ENCODE measurements around the gene COX8A.

Gene COX8A

GRCh38 chr11:64003807-64004589, 29.6 kb downstream of the COX8A start:
- no peak for FAIRE-seq

DNA sequence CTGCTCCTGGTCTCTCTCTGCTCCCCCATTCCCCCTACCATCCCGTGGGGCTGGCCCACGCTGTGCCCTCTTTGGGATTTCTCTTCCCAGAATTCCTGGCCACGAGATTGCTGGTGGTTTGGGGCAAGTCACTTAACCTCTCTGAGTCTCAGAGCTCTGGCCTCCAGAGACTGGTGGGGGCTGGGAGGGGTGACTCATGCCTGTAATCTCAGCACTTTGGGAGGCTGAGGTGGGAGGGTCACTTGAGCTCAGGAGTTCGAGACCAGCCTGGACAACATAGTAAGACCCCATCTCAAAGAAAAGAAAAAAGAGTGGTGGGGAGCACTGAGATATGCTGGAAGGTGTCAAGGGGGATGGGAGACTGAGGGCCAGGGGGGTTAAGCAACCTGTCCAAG, 30.2 kb downstream of the COX8A start:
- FAIRE-seq, result no peak

DNA sequence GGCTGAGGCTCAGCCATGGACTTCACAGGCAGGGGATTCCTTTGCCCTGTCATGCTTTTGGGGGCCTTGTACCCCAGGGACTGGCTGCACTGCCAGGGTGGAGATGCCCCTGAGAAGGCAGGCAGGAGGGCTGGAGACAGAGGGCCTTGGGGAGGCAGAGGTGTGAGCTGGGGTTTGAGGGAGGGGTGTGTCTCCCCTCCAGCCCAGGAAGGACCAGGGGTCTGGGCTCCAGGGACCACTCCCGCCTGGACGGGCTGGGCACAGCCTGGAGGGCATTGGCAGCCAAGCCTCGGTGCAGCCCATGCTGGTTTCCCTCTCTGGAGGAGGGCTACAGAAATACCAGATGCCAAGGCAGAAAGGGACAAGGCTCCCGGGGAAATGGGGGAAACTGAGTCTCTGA, 31.3 kb downstream of the COX8A start:
- FAIRE-seq, result no peak

- no peak for FAIRE-seq
Observed at GRCh38 chr11:64006398-64006797, 32.0 kb downstream of the COX8A start.

- FAIRE-seq, result no peak
Observed at GRCh38 chr11:64007160-64007628, 32.8 kb downstream of the COX8A start.

DNA sequence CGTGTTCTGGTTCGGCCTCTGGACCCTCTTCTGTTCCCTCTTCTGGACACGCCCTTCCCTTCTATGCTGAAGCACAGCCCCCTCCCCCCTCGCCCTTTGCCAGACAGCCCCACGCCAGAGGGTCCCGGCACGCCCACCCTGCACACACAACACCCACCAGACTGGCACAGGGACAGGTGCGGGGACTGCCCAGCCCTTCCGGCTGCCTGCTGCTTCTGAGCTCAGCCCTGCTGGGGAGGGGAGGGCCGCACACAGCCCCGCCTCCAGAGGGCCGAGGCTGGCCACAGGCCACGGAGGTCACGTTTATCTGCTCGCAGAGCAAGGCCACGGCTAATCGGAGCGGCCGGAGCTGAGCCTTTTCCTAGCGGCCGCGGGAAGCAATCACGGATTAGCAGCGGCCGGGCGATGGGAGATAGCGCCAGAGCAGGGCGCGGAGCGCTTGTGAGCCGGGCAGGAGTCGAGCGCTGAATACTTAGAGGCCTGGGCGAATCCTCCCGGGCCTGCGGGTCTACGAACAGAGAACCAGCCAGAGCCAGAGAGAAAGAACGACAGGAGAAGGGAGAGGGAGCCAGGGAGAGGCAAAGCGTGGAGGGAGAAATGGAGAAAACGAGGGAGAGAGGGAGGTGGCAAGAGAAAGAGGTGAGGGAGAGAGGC, 33.3 kb downstream of the COX8A start:
- no peak for FAIRE-seq

DNA sequence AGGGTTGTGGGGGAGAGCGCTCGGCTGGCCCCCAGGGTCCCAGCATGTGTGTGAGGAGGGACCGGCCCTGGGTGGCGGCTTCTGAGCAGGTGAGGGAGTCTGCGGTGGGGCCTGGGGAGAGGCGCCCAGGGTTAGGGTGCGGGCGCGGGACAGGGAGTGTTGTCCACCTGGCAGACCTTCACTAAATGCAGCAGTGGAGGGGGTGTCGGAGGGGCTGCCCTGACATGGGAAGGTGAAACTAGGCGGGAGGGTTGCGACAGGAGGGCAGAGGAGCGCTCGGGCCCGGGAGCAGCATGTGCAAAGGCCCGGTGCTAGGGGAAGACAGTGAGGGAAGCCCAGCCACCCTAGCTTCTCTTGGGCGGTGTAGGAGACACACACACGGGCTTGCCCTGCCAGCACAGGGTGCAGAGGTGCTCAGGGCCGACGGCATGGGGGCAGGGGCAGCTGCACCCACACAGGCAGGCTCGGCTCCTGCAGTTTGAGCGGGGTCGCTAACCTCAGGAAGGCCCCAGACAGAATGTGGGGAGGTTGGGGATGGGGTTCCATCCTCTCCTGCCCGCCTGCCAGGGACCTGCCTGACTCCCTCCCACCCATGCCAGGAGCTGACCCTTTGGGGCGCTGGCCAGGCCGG, 34.0 kb downstream of the COX8A start:
- no peak for FAIRE-seq

- FAIRE-seq, result no peak
Observed at GRCh38 chr11:64008914-64009633, 34.7 kb downstream of the COX8A start.

GRCh38 chr11:64009710-64010109, 35.3 kb downstream of the COX8A start:
- FAIRE-seq, result no peak

DNA sequence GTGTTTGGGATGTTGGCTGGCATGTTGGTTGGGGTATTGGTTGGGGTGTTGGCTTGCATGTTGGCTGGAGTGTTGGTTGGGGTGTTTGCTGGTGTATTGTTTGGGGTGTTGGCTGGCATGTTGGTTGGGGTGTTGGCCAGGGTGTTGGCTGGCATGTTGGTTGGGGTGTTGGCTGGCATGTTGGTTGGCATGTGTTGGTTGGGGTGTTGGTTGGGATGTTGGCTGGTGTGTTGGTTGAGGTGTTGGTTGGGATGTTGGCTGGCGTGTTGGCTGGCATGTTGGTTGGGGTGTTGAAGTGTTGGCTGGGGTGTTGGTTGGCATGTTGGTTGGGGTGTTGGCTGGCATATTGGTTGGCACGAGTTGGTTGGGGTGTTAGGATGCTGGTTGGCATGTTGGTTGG, 36.4 kb downstream of the COX8A start:
- FAIRE-seq, result no peak

DNA sequence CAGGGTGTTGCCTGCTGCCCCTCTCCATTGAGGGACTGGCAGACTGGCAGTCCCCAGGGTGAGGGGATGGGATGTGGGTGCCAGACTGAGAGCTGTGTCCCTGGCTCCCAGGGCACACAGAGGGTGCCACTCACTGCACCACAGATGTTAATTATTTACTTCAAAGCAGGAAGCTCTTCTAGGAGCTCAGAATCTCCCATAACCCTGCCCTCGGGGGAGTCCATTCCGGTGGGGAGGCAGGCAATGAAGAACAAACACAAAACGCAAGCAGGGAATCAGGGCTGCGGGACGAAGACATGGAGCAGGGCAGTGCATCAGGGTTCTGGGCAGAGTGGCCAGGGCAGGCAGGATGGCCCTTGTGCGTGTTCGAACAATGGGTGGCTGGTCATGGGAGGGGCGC, 37.0 kb downstream of the COX8A start:
- no peak for FAIRE-seq

- no peak for FAIRE-seq
Observed at GRCh38 chr11:64013141-64013896, 38.9 kb downstream of the COX8A start.

DNA sequence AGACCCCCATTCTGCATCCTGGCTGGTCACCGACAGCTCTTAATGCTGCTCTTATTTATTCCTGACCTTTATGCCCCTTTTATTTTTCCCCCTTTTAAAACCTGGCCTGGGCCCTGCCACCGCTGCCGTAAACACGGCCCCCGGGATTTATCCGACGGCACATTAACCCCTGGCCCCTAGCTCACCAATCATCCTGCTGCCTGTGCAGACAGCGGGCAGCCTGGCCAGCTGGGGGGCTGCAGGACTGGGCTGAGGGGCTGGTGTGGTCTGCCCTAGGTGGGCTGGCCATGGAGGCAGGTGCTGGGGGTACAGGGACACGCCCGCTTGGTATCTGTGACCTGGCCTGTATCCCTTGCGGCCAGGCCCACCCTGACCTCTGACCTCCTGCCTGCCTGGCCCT, 39.9 kb downstream of the COX8A start:
- no peak for FAIRE-seq

GRCh38 chr11:64015510-64015909, 41.1 kb downstream of the COX8A start:
- FAIRE-seq, result no peak

DNA sequence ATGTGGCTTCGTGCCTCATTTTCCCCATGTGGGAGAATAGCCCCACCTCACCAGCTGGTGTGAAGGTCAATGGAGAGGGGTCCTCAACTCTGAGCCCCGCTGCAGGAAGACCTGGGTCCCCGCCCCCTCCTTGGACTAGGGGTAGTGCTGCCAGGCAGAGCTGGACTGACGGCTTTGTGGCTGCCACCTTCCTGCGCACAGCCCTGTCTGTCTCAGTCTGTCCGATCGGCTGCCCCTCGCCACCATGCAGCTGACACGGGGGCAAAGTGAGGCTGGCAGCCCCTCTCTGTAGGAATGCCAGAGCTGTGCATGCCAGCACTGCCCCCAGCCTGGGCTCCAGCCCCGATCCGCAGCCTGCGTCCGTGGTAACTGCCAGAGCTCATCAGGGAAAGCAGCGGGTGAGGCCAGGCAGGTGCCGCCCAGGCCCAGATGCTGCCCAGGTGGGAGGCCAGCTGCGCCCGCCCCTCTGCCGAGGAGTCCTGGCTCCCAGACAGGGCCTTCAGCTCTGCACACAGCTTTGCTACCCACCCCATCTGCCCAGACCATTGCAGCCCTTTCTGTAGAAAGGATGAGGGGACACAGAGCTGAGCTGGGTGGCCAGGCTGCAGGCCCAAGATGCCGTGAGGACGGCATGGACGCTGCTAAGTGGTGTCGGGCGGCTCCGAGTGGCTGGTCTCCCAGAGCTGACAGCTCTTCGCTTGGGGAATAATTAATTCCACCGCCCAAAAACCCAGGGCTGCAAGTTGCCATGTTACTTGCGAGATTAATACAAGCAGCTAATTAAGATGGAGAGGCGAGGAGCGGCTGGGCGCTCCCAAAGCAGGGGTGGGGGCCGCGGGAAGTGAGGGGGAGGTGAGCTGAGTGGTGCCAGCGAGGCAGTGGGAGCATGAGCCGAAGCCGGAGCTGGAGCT, 41.8 kb downstream of the COX8A start:
- no peak for FAIRE-seq

DNA sequence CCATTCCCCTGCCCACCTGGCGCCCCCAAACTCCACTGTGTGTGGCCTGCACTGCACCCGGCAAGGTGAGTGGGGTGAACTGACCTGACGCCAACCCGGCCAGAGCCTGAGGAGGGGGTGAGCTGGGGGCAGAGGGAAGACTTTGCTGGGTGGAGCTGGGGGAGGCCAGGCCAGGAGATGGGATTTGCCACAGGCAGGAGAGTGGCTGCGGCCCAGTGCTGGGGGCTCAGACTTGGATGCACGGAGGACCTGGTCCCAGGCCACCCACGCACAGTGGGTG, 43.5 kb downstream of the COX8A start:
- no peak for FAIRE-seq

DNA sequence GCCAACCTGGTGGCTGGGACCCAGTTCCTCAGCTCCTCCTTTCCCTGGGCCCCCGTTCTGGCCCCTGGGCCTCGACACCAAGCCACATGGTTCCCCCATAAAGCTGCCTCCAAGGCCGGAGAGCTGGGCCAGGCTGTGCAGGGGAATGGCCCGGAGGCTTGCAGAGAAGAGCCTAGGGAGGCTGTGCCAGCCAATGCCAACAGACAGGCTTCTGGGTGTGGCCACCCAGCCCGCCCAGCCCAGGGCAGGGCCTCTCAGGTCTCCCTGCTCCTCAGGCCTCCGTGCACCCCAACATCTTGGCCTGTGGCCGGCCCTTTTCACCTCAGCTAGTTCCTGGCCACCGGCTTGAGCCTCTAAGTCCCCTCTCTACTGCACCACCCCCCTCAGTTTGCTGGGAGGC, 43.9 kb downstream of the COX8A start:
- no peak for FAIRE-seq

DNA sequence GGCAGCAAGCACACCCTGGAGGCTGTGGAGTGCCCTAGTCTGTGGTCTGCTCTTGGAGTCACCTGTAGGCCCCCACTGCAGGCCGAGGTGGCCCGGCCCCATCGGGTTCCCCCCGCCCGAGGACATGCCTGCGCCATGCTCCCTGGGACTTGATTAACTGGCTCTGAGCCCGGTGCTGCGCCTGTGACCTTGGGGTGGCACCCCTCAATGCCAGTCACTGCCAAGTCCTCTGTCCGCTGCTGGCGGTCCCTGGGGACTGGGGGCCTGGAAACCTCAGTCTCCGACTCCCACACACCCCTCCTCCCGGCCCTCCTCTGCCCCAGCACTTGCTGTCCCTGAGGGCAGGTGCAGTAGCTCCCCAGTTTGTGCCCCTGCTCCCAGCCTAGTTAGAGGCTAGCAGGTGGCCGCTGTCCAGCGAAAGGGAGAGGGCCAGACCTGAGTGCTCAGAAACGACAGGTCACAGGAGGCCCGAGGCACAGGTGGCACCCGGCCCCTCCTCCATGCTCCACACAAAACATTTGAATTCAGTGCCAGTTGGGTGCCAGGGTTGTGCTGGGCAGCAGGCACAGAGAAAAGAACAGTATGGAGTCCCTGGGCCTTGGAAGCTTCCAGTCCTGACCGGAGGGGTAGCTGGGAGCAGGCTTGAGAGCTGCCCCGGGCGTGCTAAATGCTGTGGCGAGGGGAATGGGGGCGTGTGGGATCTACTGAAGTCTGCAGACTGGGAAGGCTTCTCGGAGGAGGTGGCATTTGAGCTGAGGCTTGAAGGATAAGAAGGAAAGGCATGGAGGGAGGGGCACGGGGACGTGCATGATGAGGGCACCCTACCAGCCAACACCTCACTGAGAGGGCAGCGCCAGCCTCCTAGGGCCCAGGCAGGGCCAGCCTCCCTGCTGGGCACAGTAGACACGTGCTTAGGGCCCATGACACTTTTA, 45.0 kb downstream of the COX8A start:
- FAIRE-seq, result no peak

DNA sequence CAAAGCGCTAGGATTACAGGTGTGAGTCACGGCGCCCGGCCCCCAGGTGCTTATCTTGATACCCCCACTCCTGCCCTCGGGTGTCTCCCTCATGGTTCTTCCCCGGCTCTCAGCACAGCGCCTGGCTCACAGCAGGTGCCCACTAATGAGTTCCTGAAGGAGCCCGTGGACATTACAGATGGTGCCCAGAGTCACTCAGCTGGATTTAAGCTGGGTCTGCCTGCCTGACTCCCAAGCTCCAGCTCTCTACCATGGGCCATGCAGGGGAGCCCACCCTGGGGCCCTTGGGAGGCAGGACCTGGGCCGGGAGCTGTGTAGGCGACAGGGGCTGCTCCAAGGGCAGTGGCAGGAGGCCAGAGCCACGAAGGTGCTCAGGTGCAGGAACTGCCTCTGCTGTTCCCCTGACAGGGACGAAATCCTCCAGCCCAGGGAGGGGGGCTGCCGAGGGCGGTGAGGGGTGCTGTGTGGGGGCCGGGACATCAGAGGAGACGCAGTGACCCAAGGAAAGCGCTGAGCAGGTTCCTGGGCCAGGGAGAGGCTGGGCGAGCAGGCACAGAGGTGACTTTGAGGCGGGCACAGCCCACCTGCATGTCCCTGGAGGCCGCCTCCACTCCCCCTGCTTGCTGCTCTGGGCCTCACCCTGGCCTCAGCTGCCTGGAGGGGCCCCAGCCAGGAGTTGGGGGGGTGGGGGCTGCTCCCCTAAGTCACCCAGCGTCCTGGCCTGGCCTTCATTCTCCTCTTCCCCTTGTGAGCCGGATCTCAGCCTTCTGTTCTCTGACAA, 46.7 kb downstream of the COX8A start:
- FAIRE-seq, result no peak

DNA sequence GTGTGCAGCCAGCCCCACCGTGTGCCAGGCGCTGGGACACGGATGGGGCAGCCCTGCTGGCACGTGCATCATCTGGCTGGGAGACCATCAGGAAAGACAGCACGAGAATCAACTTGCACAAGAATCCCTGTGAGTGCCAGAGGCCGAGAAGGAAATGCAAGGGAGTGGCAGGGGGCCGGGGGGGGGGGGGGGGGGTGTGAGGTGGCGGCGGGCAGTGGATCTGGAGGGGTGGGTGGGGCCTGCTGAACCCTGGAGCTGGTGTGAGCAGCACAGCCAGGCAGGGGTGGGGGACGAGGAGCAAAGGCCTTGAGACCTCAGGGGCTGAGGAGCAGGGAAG, 47.3 kb downstream of the COX8A start:
- FAIRE-seq, result no peak
